D721Med (cell line): Measurements from ENCODE around the gene KLK15.

Experiments used
- DNase-seq: peaks from one replicate; pipeline ENCODE4 v3.0.0; 2011; ENCODE audit warnings: low spot score; ENCODE audit not compliant: insufficient read length
- FAIRE-seq: peaks from 2 replicates; lab custom pipeline; 2011; peaks lifted over from hg19 to GRCh38; lab: Jason Lieb, UNC
- TF ChIP-seq, protein P1 (sequence below): IDR thresholded peaks from 2 replicates; pipeline ENCODE4 v1.5.1; 2012; ENCODE audit warnings: mild to moderate bottlenecking, control low read depth; ENCODE audit not compliant: insufficient read depth; ENCODE audit errors: missing control alignments

Gene KLK15

DNA sequence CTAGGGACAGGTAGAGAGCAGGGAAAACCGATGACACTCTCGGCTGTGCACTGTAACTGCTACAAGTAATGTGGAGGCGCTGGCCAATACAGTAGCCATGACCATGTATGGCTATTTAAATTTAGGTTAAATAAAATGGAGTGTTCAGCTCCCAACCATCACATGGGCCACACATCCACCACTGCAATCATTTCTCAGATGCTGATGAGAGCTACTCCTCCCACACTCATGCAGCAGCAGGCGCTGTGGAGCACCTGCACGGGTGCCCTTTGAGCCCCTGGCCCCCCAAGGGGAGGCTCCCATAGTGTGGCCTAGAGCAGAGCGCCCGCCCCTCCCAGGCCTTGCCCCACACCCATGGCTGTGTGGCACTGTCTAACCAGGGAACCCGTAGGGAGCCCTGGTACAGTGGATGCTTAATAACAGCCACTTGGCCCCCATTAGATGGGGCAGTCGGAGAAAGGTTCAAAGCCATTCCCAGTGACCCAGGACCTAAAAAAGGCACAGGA, 37.2 kb downstream of the KLK15 start:
- no peak for DNase-seq
- no peak for FAIRE-seq
- TF ChIP-seq, protein P1, sequence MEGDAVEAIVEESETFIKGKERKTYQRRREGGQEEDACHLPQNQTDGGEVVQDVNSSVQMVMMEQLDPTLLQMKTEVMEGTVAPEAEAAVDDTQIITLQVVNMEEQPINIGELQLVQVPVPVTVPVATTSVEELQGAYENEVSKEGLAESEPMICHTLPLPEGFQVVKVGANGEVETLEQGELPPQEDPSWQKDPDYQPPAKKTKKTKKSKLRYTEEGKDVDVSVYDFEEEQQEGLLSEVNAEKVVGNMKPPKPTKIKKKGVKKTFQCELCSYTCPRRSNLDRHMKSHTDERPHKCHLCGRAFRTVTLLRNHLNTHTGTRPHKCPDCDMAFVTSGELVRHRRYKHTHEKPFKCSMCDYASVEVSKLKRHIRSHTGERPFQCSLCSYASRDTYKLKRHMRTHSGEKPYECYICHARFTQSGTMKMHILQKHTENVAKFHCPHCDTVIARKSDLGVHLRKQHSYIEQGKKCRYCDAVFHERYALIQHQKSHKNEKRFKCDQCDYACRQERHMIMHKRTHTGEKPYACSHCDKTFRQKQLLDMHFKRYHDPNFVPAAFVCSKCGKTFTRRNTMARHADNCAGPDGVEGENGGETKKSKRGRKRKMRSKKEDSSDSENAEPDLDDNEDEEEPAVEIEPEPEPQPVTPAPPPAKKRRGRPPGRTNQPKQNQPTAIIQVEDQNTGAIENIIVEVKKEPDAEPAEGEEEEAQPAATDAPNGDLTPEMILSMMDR, result no peak

DNA sequence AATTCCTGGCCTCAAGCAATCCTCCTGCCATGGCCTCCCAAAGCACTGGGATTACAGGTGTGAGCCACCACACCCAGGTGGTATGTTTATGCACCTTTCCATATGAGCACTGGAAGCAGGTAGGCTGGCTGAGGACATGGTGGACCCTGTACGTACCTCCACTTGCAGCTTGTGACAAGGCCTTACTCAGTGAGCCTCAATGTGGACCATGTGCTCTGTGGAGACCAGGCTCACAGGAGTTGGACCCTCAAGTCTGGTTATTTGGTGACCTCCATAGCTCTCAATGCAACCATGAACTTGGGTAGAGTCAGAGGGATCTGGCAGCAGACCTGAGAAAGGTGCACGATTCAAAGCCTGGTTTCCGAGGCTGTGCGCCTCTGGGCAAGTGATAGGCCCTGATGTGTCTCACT, 37.7 kb downstream of the KLK15 start:
- DNase-seq, result no peak
- FAIRE-seq, result no peak
- TF ChIP-seq, protein P1, result no peak

DNA sequence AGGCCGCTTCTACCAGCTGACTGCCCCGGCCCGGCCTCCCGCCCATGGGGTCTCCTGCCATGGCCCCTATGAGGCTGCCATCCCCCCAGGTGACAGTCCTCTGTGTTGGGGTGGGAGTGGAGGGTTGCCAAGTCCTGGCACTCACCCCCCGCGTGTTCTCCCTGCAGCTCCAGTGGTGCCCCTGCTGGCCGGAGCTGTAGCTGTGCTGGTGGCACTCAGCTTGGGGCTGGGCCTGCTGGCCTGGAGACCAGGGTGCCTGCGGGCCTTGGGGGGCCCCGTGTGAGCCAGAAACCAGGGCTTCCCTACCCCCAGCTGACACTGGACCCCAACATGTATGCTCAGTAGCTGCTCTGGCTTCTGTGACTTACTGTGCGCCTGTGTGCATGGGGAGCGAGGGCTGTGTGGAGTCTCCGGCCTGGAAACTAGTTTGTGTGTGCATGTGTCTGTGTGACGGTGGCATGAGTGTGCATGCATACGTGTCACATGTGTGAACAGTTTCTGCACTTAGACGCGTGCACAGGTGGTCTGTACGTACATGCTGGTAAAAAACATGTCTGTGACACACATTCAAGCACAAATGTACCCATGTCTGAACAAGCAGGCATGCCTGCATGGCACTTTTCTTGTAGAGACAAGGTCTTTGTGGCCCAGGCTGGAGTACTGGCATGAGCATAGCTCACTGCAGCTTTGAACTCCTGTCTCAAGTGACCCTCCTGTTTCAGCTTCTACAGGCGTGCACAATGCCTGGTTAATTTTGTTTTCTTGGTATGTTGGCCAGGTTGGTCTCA, 38.3 kb downstream of the KLK15 start:
- no peak for DNase-seq
- TF ChIP-seq, protein P1, result no peak
- no peak for FAIRE-seq

DNA sequence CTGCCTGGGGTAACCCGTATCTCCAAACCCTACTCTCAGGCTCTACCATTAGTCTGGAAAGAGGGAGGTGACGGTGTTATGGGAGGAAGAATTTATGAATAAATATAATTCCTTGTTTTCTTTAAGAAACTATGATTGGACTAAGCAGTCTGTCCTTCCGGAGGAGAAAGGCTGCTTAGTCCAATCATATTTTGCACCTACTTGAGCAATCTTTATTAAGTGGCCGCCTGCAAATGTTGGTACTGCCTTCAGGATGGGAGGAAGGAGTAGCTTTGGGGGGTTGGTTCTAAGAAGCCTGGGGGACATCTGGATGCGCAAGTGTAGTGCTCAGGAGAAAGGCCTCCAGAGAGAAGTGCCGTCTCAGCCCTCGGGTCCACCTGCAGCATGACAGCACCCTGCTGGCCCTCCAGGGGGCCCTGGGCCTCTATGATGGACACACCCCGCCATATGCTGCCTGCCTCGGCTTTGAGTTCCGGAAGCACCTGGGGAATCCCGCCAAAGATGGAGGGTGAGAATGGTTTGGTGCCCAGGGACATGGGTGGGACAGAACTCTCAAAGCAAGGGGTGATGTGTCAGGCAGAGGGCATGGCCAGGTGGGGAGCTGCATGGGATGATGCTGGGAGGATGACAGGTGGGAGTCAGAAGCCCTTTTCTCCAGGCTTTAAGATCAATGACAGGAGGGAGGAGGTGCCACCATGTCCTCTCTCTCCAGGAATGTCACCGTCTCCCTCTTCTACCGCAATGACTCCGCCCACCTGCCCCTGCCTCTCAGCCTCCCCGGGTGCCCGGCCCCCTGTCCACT, 39.1 kb downstream of the KLK15 start:
- FAIRE-seq, result no peak
- TF ChIP-seq, protein P1, result no peak
- DNase-seq, result no peak

DNA sequence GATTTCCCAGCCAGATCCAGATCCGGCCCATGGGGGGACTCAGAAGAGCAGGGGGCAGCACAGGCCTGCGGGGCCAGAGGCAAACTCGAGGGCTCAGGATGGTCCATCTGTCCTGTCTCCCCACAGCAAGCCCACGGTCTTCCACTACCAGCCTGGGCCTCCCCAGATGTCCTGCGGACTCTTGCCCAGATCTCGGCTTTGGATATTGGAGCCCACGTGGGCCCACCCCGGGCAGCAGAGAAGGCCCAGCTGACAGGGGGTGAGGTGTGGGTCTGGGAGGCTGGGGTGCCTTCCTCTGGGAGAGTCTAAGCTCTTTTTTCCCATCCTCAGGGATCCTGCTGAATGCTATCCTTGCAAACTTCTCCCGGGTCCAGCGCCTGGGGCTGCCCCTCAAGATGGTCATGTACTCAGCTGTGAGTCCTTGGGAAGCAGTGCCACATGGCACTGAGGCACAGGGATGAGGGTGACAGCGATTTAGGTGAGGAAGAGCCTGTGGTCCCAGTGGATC, 39.8 kb downstream of the KLK15 start:
- TF ChIP-seq, protein P1, result no peak
- peak; percentile 18 for DNase-seq
- FAIRE-seq, result no peak

DNA sequence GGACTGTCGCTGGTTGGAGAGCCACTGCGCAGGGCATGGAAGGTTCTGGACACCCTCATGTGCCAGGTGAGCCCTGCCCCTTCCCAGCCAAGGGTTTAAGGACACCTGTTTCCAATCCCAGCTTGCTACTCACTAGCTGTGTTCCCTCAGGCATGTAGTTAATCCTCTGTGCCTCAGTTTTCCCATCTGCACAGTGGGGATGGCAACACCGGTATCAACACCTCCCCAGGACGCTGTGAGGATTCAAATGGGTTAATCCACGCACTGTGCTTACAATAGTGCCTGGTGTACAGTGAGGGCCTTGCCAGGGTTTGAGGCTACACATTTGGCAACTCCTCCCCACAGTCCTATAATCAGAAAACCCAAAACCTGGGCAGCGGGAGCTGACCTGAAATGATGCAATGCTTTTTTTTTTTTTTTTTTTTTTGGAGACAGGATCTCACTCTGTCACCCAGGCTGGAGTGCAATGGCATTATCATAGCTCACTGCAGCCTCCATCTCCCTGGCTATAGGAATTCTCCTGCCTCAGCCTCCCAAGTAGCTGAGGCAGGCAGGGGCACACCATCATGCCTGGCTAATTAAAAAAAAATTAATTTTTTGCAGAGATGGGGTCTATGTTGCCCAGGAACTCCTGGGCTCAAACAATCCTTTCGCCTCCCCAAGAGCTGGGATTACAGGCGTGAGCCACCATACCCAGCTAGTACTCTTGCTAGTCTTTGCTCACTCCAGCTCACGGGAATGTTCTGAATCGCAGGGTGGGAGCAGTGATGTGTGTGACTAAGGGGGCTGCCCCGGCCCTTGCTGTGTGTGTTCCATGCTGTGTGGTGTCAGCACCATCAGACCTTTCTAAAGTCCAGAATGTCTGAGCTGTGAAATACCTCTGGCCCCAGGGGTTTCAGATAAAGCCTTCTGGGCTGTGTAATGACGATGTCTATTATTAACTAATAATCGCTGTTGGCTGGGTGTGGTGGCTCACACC, 40.8 kb downstream of the KLK15 start:
- peak; percentile 7 for DNase-seq
- FAIRE-seq, result no peak
- TF ChIP-seq, protein P1, result no peak
